ENCODE measurements around the gene C1QL3. TPM values are rescaled to one million over a fixed set of nuclear protein-coding genes. Genes with fewer than 3 reads are reported as not detected.

C1QL3 gene
- total and polyA plus RNA-seq, 10 of the 15 experiments (the other 5 are each of a cell fraction or from before 2014, with no cell fraction given): 0.03 to 1.2 (median 0.50) TPM

- H3K27ac ChIP-seq (ENCODE audit: control insufficient read depth, insufficient read depth): no peak overlapping the region
- ChIA-PET RAD21 (ENCODE audit: unreplicated experiment) (interaction anchor here (1.5 kb wide), 1 partner anchor 618 kb away, joined by 3 read pairs; no protein-coding TSS in a partner anchor), CTCF (interaction anchor here (0.6 to 1.4 kb wide), 3 partner anchors 23 to 77 kb away, joined by 4 to 6 read pairs (median 4); no protein-coding TSS in a partner anchor), POLR2A (no interaction called here), SMC1A (ENCODE audit: uncharacterized antibody, unreplicated experiment) (interaction anchor here (1.5 kb wide), 1 partner anchor 29 kb away, joined by 4 read pairs; no protein-coding TSS in a partner anchor)
- in situ Hi-C loops (cut with MboI): no loop called here
- H3K27me3 ChIP-seq (replicated peaks in 1 of 2; ENCODE audit: control insufficient read depth in 2 of 2, insufficient read depth in 2 of 2, low read length in 1 of 2): peaks cover 2 to 3% of the 10 kb centered on the region in 2 experiments; a peak in 1 of 4 replicates
- peak; percentile 27 for ATAC-seq
- DNase-seq (ENCODE audit: low read depth, low spot score): no peak
- BruUV-seq (replicated peaks): no TSS peak
- no peaks in the 10 kb centered on the region for H3K36me3 ChIP-seq (ENCODE audit: control insufficient read depth in 2 of 2, insufficient read depth in 2 of 2, low read length in 1 of 2)
- H3K9ac ChIP-seq (ENCODE audit: control insufficient read depth, insufficient read depth, low read length): no peak overlapping the region; the same call in 1 of the 2 replicates
- H4K20me1 ChIP-seq (ENCODE audit: control insufficient read depth, insufficient read depth): no peaks in the 10 kb centered on the region
- TF ChIP-seq ZNF592 (IDR thresholded peaks at IDR 0.05) (no peak), BMI1 (IDR thresholded peaks at IDR 0.05; ENCODE audit: borderline replicate concordance) (no peak), YBX1 (IDR thresholded peaks at IDR 0.05) (no peak), PML (IDR thresholded peaks at IDR 0.05; ENCODE audit: low read length) (no peak), NFYB (IDR thresholded peaks at IDR 0.05; ENCODE audit: insufficient read depth, low read depth, low read length) (no peak), LARP7 (IDR thresholded peaks at IDR 0.05) (no peak), CREB1 (IDR thresholded peaks at IDR 0.05; ENCODE audit: low read depth) (no peak), MEF2B (IDR thresholded peaks at IDR 0.05; ENCODE audit: partially characterized antibody, poor library complexity, severe bottlenecking) (no peak), POLR2AphosphoS2 (IDR thresholded peaks at IDR 0.05; ENCODE audit: low read depth, low read length) (no peak), POU2F2 (IDR thresholded peaks at IDR 0.05; ENCODE audit: borderline replicate concordance, low read depth, low read length) (no peak), NR2C1 (IDR thresholded peaks at IDR 0.05) (no peak), STAT3 (IDR thresholded peaks at IDR 0.05; ENCODE audit: low read depth, low read length) (no peak), SMC3 (IDR thresholded peaks at IDR 0.05; ENCODE audit: borderline replicate concordance, low read length) (no peak), RAD21 (IDR thresholded peaks at IDR 0.05; ENCODE audit: insufficient read depth, low read depth, low read length) (no peak)
- TF ChIP-seq, protein P1, sequence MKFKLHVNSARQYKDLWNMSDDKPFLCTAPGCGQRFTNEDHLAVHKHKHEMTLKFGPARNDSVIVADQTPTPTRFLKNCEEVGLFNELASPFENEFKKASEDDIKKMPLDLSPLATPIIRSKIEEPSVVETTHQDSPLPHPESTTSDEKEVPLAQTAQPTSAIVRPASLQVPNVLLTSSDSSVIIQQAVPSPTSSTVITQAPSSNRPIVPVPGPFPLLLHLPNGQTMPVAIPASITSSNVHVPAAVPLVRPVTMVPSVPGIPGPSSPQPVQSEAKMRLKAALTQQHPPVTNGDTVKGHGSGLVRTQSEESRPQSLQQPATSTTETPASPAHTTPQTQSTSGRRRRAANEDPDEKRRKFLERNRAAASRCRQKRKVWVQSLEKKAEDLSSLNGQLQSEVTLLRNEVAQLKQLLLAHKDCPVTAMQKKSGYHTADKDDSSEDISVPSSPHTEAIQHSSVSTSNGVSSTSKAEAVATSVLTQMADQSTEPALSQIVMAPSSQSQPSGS (IDR thresholded peaks at IDR 0.05; ENCODE audit: low read length): no peak
- TF ChIP-seq, protein P2, sequence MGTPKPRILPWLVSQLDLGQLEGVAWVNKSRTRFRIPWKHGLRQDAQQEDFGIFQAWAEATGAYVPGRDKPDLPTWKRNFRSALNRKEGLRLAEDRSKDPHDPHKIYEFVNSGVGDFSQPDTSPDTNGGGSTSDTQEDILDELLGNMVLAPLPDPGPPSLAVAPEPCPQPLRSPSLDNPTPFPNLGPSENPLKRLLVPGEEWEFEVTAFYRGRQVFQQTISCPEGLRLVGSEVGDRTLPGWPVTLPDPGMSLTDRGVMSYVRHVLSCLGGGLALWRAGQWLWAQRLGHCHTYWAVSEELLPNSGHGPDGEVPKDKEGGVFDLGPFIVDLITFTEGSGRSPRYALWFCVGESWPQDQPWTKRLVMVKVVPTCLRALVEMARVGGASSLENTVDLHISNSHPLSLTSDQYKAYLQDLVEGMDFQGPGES (IDR thresholded peaks at IDR 0.05): no peak
- no peaks in the 10 kb centered on the region for H3K79me2 ChIP-seq (ENCODE audit: control insufficient read depth, insufficient read depth, low read length)
- WGBS (ENCODE audit: insufficient coverage, insufficient replicate concordance, low lambda C conversion rate, missing lambda C conversion rate): 11% methylated on average over 79 of the region's 104 CpGs
- FAIRE-seq: no peak
- H3K4me1 ChIP-seq (ENCODE audit: control insufficient read depth, insufficient read depth, low read length): peaks cover 8% of the 10 kb centered on the region
- intact Hi-C loops (cut with micrococcal nuclease; ENCODE audit: unreplicated experiment): loop anchor here (10.0 kb wide), 2 partner anchors 255 to 405 kb away; no protein-coding TSS in a partner anchor
- H3K9me3 ChIP-seq (replicated peaks; ENCODE audit: control insufficient read depth, insufficient read depth, low read length): no peaks in the 10 kb centered on the region
- H3K4me3 ChIP-seq: peak overlapping the region; percentile 62; the same call in 1 of the 2 replicates
- H2AFZ ChIP-seq (ENCODE audit: control insufficient read depth, low read depth, low read length): peak overlapping the region; percentile 19
- peak overlapping the region; percentile 98 for H3K4me2 ChIP-seq (ENCODE audit: control insufficient read depth, insufficient read depth)
These were observed 1.5 kb downstream of the C1QL3 start for GRCh38 chr10:16519908-16520861.

Measured in GM12878 (cell line).